Panc1 (cell line): ENCODE data around the gene DNASE1L2. TPM values are rescaled to one million over a fixed set of nuclear protein-coding genes. Genes with fewer than 3 reads are reported as not detected.
"Not testable (repeated sequence)": the region's sequence is repeated elsewhere in the genome, so short reads cannot be mapped to it uniquely, and the experiment has no call there.

ENCODE experiments used
- ATAC-seq: fragments of 200-7000 bp; cut with Tn5 transposase; 2 replicates; pipeline ENCODE4 v1.9.1; 2020; ENCODE audit warnings: mild to moderate bottlenecking, moderate library complexity
- BruUV-seq: library from RNA; stranded (reverse); fragments of 400-500 nt; replicated peaks from 2 replicates; lab custom pipeline; 2021; lab: Mats Ljungman, UMichigan
- CTCF ChIA-PET: fragments of 300-600 bp; sonication (Branson Sonifier 250); formaldehyde crosslinking; loops from one replicate; lab custom pipeline; 2022; ENCODE audit warnings: antibody characterized with exemption; lab: Charles Lee
- POLR2A ChIA-PET: fragments of 300-600 bp; sonication (Branson Sonifier 250); formaldehyde crosslinking; loops from one replicate; lab custom pipeline; 2022; ENCODE audit warnings: antibody characterized with exemption; lab: Charles Lee
- DNase-seq: peaks from one replicate; pipeline ENCODE4 v3.0.0-alpha.2; 2010; ENCODE audit warnings: low read depth, low spot score
- H3K27ac ChIP-seq: 2 replicates; pipeline ENCODE4 v1.5.1; 2011; ENCODE audit warnings: mild to moderate bottlenecking, low read length, inconsistent platforms
- H3K27me3 ChIP-seq: fragments of 200-500 bp; sonication (Bioruptor generic); 2 replicates; pipeline ENCODE4 v1.6.0; 2014; ENCODE audit warnings: low read length, inconsistent platforms; ENCODE audit not compliant: control insufficient read depth, insufficient read depth
- H3K36me3 ChIP-seq: fragments of 200-500 bp; sonication (Bioruptor generic); 2 replicates; pipeline ENCODE4 v1.5.1; 2014; ENCODE audit warnings: inconsistent platforms, mild to moderate bottlenecking, low read length, moderate library complexity; ENCODE audit not compliant: control insufficient read depth, insufficient read depth
- H3K4me1 ChIP-seq: 2 replicates; pipeline ENCODE4 v1.5.1; 2011; ENCODE audit warnings: inconsistent platforms, mild to moderate bottlenecking, low read length, moderate library complexity; ENCODE audit not compliant: control insufficient read depth, insufficient read depth
- H3K4me3 ChIP-seq, 2 experiments: 2 replicates each; pipeline ENCODE4 v1.5.1; 2011 to 2012; ENCODE audit warnings: low read depth in 2 of 2, low read length in 2 of 2, mild to moderate bottlenecking in 2 of 2, inconsistent platforms in 1 of 2, moderate library complexity in 1 of 2
- H3K9me3 ChIP-seq: fragments of 200-500 bp; sonication (Bioruptor generic); 2 replicates; pipeline ENCODE4 v1.5.1; 2014; ENCODE audit warnings: low read depth, mild to moderate bottlenecking, inconsistent platforms, low read length, moderate library complexity; ENCODE audit not compliant: control insufficient read depth, insufficient read depth
- POLR2AphosphoS5 ChIP-seq: IDR thresholded peaks from 2 replicates; pipeline ENCODE4 v1.6.1; 2012; ENCODE audit warnings: mild to moderate bottlenecking, low read depth, low read length, moderate library complexity
- SIN3A ChIP-seq: IDR thresholded peaks from 2 replicates; pipeline ENCODE4 v1.6.1; 2012; ENCODE audit warnings: low read depth, mild to moderate bottlenecking, low read length, moderate library complexity, borderline replicate concordance; ENCODE audit not compliant: insufficient read depth
- TCF7L2 ChIP-seq: IDR thresholded peaks from 2 replicates; pipeline ENCODE4 v1.6.1; 2011; ENCODE audit warnings: mild to moderate bottlenecking, low read depth, low read length, inconsistent platforms
- in situ Hi-C: cut with HindIII; loops from 2 replicates; pipeline ENCODE4 v1.10.0; 2016; ENCODE audit warnings: low sequenced_read_pairs, low pct_unique_long_range_greater_than_20kb
- intact Hi-C: fragments of 100-400 bp; cut with micrococcal nuclease; formaldehyde crosslinking; loops from one replicate; pipeline ENCODE4 v1.10.0; 2022; ENCODE audit not compliant: unreplicated experiment
- total RNA-seq: library from RNA; stranded (reverse); gene quantifications from one replicate; pipeline ENCODE4 v1.2.1, GENCODE V29; 2021; ENCODE audit not compliant: unreplicated experiment
- TF ChIP-seq, protein P1 (sequence below): fragments of 450-650 bp; IDR thresholded peaks from 2 replicates; pipeline ENCODE4 v1.5.1; 2017; ENCODE audit warnings: mild to moderate bottlenecking
- TF ChIP-seq, protein P2 (sequence below), 2 experiments: IDR thresholded peaks; 2 replicates each; pipeline ENCODE4 v1.6.1; 2011 to 2012; ENCODE audit warnings: low read depth in 2 of 2, control low read depth in 1 of 2, low read length in 1 of 2, mild to moderate bottlenecking in 1 of 2, moderate library complexity in 1 of 2; ENCODE audit not compliant: insufficient read depth in 1 of 2

DNASE1L2 gene
- total RNA-seq, 1 experiment from 2014 or later, result 4.4 TPM

DNA sequence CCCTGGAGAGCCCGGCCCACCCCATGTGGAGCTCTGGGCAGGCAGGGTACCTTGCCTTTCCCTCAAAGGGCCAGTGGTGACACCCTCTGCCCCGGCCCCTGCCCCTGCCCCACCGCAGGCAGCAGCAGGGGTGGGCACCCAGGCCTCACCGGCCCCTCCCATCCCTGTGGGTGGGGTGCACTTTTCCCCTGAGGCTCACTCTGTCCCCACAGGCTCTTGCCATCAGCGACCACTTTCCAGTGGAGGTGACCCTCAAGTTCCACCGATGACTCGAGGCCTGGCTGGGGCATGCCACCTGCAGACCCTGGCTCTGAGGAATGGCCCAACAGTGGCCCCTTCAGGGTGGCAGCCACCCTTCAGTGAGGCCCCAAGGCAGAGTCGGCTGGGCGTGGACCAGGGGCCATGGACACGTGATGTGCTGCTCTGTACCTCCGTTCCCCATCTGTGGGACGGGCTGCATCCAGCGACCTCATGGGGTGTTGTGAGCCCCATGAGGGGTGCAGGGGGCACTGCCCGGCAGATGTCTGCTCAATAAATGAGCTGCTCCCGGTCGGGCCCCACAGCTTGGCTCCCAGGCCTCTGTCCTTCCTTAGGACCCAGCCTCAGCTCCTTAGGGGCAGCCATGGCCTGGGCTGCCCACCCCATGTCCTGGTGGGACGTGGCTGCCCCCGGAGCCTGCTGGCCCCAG is 2.0 kb downstream of the DNASE1L2 start:
- CTCF ChIA-PET, result interaction anchor here (0.5 to 0.9 kb wide), 2 partner anchors 12 to 216 kb away, joined by 3 to 11 read pairs; no protein-coding TSS in a partner anchor
- BruUV-seq, result no TSS peak
- peak; percentile 27 for ATAC-seq

DNA sequence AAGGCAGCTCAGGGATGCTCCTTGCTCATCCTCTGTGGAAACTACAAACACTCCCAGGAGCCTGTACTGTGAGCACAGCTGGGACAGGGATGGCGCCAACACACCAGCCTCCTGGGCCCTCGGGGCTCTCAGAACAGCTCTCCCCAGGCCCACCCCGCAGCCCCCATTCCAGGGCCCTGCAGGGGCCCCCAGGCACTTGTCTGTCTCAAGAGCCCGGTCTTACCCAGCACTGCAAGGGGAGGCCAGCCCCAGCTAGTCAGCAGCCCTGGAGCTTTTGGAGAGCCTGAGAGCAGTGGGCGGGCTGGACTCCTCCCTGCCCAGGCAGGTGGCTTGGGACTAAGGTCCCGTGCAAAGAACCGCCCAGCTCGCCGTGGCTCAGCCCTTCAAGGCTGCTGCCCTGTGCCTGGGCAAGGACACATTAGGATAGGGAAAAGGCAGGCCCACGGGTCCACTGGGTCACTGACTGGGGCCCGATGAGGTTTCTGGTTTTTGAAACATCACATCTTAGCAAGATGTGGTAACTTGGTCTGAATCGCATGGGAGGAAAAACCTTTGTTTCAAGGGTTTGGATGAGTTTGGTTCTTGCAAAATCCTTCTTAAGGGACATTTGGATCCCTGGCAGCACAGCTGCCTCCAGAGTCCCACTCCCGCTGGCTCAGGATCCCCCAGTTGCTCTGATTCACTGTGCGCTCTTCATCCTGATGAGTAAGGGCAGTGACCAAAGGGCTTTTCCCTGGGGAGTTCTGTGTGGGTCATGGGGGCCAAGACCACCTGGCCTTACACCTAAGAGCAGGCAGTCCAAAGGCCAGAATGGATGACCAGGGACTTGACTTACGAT is 2.8 kb downstream of the DNASE1L2 start:
- no peak for DNase-seq
- CTCF ChIA-PET, result interaction anchor here (0.9 kb wide), 1 partner anchor 11 kb away, joined by 11 read pairs; no protein-coding TSS in a partner anchor

More for the DNA sequence above, 2.0 kb downstream of the DNASE1L2 start:
- TF ChIP-seq POLR2AphosphoS5 (no peak; the same call in none of the 2 replicates), TCF7L2 (no peak), SIN3A (no peak)
- TF ChIP-seq, protein P1, sequence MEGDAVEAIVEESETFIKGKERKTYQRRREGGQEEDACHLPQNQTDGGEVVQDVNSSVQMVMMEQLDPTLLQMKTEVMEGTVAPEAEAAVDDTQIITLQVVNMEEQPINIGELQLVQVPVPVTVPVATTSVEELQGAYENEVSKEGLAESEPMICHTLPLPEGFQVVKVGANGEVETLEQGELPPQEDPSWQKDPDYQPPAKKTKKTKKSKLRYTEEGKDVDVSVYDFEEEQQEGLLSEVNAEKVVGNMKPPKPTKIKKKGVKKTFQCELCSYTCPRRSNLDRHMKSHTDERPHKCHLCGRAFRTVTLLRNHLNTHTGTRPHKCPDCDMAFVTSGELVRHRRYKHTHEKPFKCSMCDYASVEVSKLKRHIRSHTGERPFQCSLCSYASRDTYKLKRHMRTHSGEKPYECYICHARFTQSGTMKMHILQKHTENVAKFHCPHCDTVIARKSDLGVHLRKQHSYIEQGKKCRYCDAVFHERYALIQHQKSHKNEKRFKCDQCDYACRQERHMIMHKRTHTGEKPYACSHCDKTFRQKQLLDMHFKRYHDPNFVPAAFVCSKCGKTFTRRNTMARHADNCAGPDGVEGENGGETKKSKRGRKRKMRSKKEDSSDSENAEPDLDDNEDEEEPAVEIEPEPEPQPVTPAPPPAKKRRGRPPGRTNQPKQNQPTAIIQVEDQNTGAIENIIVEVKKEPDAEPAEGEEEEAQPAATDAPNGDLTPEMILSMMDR, result no peak; the same call in 1 of the 2 replicates
- TF ChIP-seq, protein P2, sequence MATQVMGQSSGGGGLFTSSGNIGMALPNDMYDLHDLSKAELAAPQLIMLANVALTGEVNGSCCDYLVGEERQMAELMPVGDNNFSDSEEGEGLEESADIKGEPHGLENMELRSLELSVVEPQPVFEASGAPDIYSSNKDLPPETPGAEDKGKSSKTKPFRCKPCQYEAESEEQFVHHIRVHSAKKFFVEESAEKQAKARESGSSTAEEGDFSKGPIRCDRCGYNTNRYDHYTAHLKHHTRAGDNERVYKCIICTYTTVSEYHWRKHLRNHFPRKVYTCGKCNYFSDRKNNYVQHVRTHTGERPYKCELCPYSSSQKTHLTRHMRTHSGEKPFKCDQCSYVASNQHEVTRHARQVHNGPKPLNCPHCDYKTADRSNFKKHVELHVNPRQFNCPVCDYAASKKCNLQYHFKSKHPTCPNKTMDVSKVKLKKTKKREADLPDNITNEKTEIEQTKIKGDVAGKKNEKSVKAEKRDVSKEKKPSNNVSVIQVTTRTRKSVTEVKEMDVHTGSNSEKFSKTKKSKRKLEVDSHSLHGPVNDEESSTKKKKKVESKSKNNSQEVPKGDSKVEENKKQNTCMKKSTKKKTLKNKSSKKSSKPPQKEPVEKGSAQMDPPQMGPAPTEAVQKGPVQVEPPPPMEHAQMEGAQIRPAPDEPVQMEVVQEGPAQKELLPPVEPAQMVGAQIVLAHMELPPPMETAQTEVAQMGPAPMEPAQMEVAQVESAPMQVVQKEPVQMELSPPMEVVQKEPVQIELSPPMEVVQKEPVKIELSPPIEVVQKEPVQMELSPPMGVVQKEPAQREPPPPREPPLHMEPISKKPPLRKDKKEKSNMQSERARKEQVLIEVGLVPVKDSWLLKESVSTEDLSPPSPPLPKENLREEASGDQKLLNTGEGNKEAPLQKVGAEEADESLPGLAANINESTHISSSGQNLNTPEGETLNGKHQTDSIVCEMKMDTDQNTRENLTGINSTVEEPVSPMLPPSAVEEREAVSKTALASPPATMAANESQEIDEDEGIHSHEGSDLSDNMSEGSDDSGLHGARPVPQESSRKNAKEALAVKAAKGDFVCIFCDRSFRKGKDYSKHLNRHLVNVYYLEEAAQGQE (IDR thresholded peaks at IDR 0.05; ENCODE audit: insufficient read depth in 1 of 2, low read depth in 2 of 2, low read length in 1 of 2), result no peak
- Histone ChIP-seq H3K9me3 (no peaks in the 10 kb centered on the region), H3K36me3 (peaks cover under 1% of the 10 kb centered on the region; the same call in 1 of the 2 replicates), H3K4me1 (peaks cover 8% of the 10 kb centered on the region), H3K27ac (peak overlapping the region; percentile 51), H3K27me3 (no peaks in the 10 kb centered on the region), H3K4me3 (no peak overlapping the region)
- in situ Hi-C loops (no loop called here), intact Hi-C loops (no loop called here)
- DNase-seq, result no peak
- POLR2A ChIA-PET, result interaction anchor here (0.8 to 1.0 kb wide), 2 partner anchors 9 to 13 kb away, joined by 4 to 5 read pairs; partner anchors contain the start of gene ECI1

DNA sequence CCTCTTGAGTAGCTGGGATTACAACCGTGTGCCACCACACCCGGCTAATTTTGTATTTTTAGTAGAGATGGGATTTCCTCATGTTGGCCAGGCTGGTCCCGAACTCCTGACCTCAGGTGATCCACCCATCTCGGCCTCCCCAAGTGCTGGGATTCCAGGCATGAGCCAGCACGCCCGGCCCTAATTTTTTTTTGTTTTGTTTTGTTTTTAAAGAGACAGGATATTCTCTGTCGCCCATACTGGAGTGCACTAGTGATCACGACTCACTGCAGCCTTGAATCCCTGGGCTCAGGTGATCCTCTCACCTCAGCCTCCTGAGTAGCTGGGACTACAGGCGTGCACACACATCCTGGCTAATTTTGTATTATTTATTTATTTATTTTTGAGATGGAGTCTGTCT is 4.1 kb downstream of the DNASE1L2 start:
- H3K9me3 ChIP-seq, DNase-seq, ATAC-seq, H3K27me3 ChIP-seq, H3K27ac ChIP-seq, BruUV-seq, in situ Hi-C loops, H3K4me1 ChIP-seq, H3K4me3 ChIP-seq, POLR2A ChIA-PET, CTCF ChIA-PET, intact Hi-C loops, H3K36me3 ChIP-seq: not testable (repeated sequence)

More for the DNA sequence above, 2.8 kb downstream of the DNASE1L2 start:
- in situ Hi-C loops (no loop called here), intact Hi-C loops (no loop called here)
- POLR2A ChIA-PET, result interaction anchor here (0.8 to 1.0 kb wide), 2 partner anchors 8 to 13 kb away, joined by 4 to 5 read pairs; partner anchors contain the start of gene ECI1
- TF ChIP-seq POLR2AphosphoS5 (peak; percentile 24), SIN3A (no peak)
- Histone ChIP-seq H3K4me3 (no peak overlapping the region), H3K9me3 (no peaks in the 10 kb centered on the region), H3K36me3 (peaks cover 2% of the 10 kb centered on the region), H3K27ac (peak overlapping the region; percentile 51), H3K4me1 (peaks cover 8% of the 10 kb centered on the region), H3K27me3 (no peaks in the 10 kb centered on the region)
- ATAC-seq, result peak; percentile 52
- BruUV-seq, result no TSS peak
